Esophagus (tissue), 2 donors: ENCODE results near the gene LMO2. TPM values are rescaled to one million over a fixed set of nuclear protein-coding genes. Genes with fewer than 3 reads are reported as not detected.

Source experiments
- H3K27ac ChIP-seq, 2 donors: one replicate each; pipeline ENCODE4 v1.5.1; 2013; ENCODE audit warnings: low read depth in 2 of 2, mild to moderate bottlenecking in 2 of 2, inconsistent platforms in 1 of 2, low read length in 1 of 2, moderate library complexity in 1 of 2
- H3K27me3 ChIP-seq, 2 donors: one replicate each; pipeline ENCODE4 v1.6.1; 2013; ENCODE audit warnings: low read length in 2 of 2, control low read depth in 1 of 2, mild to moderate bottlenecking in 1 of 2; ENCODE audit not compliant: insufficient read depth in 2 of 2, control insufficient read depth in 1 of 2
- H3K36me3 ChIP-seq, 2 donors: one replicate each; pipeline ENCODE4 v1.6.1; 2013; ENCODE audit warnings: low read length in 1 of 2; ENCODE audit not compliant: control insufficient read depth in 2 of 2, insufficient read depth in 2 of 2
- H3K4me1 ChIP-seq, 2 donors: one replicate each; pipeline ENCODE4 v1.6.1; 2013; ENCODE audit warnings: low read length in 1 of 2; ENCODE audit not compliant: control insufficient read depth in 2 of 2, insufficient read depth in 2 of 2
- H3K4me3 ChIP-seq, 2 donors: one replicate each; pipeline ENCODE4 v1.5.1; 2013; ENCODE audit warnings: low read length in 2 of 2, mild to moderate bottlenecking in 2 of 2, low read depth in 1 of 2, moderate library complexity in 1 of 2
- H3K9me3 ChIP-seq, 2 donors: one replicate each; pipeline ENCODE4 v1.6.1; 2013; ENCODE audit warnings: mild to moderate bottlenecking in 2 of 2, low read depth in 1 of 2, low read length in 1 of 2, moderate library complexity in 1 of 2; ENCODE audit not compliant: control insufficient read depth in 2 of 2, insufficient read depth in 1 of 2
- WGBS, 2 donors: extraction: QIAGEN DNeasy Blood & Tissue Kit; methylation state at CpG; one replicate each; pipeline ENCODE4 v1.1.7; 2013; 5-methylcytosine and 5-hydroxymethylcytosine counted together
- polyA plus RNA-seq, 2 donors: library from polyadenylated mRNA; stranded (reverse); fragments of 200-250 nt; gene quantifications; one replicate each; pipeline ENCODE4 v1.2.3, GENCODE V29; 2013
- donor health status: healthy with polysubstance abuse.
- donor health status: Bipolar disorder and iron deficiency.

The LMO2 gene
- polyA plus RNA-seq, 2 donors = 12.3 to 20.7 TPM

DNA sequence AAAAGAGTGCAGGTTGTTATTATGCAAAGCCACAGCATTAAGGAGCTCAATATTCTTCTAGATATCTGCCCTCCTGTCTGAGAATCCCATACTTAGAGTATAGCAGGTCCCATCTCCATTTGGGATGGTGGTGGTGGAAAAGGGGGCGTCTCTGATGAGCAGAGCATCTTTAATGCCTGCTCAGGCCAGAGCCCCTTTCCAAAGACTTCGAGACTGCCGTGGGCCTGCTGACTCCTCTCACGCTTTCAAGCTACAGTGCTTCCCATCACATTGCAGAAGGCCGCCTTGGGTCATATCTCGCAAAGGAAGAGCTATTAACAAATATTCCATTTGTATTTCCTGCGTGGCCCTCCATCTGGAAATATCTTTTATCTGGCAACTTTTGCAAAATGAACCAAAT, 10.9 kb downstream of the LMO2 start:
- H3K4me3 ChIP-seq = no peak overlapping the region
- no peaks in the 10 kb centered on the region for H3K9me3 ChIP-seq
- H3K36me3 ChIP-seq = no peaks in the 10 kb centered on the region
- H3K27me3 ChIP-seq = peaks cover 0 to 7% of the 10 kb centered on the region in 2 donors
- WGBS, 2 donors = 74 to 89% methylated on average over 7 of the region's 7 CpGs
- H3K4me1 ChIP-seq = no peaks in the 10 kb centered on the region
- no peak overlapping the region for H3K27ac ChIP-seq

DNA sequence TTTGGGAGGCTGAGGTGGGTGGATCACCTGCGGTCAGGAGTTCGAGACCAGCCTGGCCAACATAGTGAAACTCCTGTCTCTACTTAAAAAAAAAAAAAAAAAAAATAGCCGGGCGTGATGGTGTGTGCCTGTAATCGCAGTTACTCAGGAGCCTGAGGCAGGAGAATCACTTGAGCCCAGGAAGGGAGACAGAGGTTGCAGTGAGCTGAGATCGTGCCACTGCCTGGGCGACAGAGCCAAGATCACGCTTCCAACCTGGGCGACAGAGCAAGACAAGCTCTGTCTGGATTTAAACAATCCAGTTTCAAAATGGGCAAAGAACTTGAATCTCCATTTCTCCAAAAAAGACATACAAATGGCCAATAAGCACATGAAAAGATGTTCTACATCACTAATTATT, 12.5 kb downstream of the LMO2 start:
- Histone ChIP-seq H3K9me3 (no peaks in the 10 kb centered on the region), H3K4me3 (no peak overlapping the region), H3K27me3 (peaks cover 0 to 3% of the 10 kb centered on the region in 2 donors), H3K27ac (no peak overlapping the region), H3K36me3 (no peaks in the 10 kb centered on the region), H3K4me1 (no peaks in the 10 kb centered on the region)
- 90 to 94% methylated on average over 9 of the region's 9 CpGs for WGBS, 2 donors

- WGBS, 2 donors = 64 to 80% methylated on average over 3 of the region's 3 CpGs
These were observed 14.8 kb downstream of the LMO2 start for GRCh38 chr11:33877038-33877437.

GRCh38 chr11:33875621-33876294, 16.1 kb downstream of the LMO2 start:
- Histone ChIP-seq H3K27me3 (peaks cover 0 to 3% of the 10 kb centered on the region in 2 donors), H3K4me1 (no peaks in the 10 kb centered on the region), H3K9me3 (no peaks in the 10 kb centered on the region), H3K36me3 (no peaks in the 10 kb centered on the region), H3K4me3 (no peak overlapping the region), H3K27ac (no peak overlapping the region)
- 70 to 88% methylated on average over 2 of the region's 2 CpGs for WGBS, 2 donors

More at GRCh38 chr11:33877038-33877437, 14.8 kb downstream of the LMO2 start:
- no peak overlapping the region for H3K27ac ChIP-seq
- no peaks in the 10 kb centered on the region for H3K9me3 ChIP-seq
- H3K36me3 ChIP-seq = no peaks in the 10 kb centered on the region
- H3K4me3 ChIP-seq = no peak overlapping the region
- H3K4me1 ChIP-seq = no peaks in the 10 kb centered on the region
- H3K27me3 ChIP-seq = peaks cover 0 to 3% of the 10 kb centered on the region in 2 donors

DNA sequence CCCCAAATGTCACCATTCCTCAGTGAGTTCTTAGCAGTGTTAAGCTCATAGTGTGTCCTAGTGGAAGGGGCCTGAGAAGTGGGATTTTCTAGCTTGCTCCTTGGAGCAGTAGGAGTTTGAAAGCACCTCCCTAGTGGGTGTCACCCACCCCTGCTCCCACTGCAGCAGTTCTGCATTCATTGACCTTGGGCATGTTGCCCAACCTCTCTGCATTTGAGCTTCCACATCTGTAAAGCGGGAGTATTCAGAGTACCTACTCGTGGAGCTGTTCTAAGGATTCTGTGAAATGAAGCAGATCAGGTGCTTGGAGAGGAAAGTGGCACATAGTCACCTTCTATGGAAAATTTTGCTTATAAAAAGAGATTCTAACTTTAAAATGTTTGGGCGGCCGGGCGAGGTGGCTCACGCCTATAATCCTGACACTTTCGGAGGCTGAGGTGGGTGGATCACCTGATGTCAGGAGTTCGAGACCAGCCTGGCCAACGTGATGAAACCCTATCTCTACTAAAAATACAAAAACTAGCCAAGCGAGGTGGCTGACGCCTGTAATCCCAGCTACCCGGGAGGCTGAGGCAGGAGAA, 16.9 kb downstream of the LMO2 start:
- H3K9me3 ChIP-seq = no peaks in the 10 kb centered on the region
- H3K4me3 ChIP-seq = no peak overlapping the region
- no peak overlapping the region for H3K27ac ChIP-seq
- no peaks in the 10 kb centered on the region for H3K36me3 ChIP-seq
- H3K27me3 ChIP-seq = peaks cover 0 to 3% of the 10 kb centered on the region in 2 donors
- H3K4me1 ChIP-seq = peaks cover 0 to 2% of the 10 kb centered on the region in 2 donors
- WGBS, 2 donors = 81 to 87% methylated on average over 12 of the region's 12 CpGs

GRCh38 chr11:33874433-33874832, 17.4 kb downstream of the LMO2 start:
- 74 to 80% methylated on average over 3 of the region's 3 CpGs for WGBS, 2 donors
- Histone ChIP-seq H3K27ac (no peak overlapping the region), H3K27me3 (peaks cover 0 to 3% of the 10 kb centered on the region in 2 donors), H3K4me3 (no peak overlapping the region), H3K9me3 (no peaks in the 10 kb centered on the region), H3K36me3 (no peaks in the 10 kb centered on the region), H3K4me1 (peaks cover 0 to 2% of the 10 kb centered on the region in 2 donors)

DNA sequence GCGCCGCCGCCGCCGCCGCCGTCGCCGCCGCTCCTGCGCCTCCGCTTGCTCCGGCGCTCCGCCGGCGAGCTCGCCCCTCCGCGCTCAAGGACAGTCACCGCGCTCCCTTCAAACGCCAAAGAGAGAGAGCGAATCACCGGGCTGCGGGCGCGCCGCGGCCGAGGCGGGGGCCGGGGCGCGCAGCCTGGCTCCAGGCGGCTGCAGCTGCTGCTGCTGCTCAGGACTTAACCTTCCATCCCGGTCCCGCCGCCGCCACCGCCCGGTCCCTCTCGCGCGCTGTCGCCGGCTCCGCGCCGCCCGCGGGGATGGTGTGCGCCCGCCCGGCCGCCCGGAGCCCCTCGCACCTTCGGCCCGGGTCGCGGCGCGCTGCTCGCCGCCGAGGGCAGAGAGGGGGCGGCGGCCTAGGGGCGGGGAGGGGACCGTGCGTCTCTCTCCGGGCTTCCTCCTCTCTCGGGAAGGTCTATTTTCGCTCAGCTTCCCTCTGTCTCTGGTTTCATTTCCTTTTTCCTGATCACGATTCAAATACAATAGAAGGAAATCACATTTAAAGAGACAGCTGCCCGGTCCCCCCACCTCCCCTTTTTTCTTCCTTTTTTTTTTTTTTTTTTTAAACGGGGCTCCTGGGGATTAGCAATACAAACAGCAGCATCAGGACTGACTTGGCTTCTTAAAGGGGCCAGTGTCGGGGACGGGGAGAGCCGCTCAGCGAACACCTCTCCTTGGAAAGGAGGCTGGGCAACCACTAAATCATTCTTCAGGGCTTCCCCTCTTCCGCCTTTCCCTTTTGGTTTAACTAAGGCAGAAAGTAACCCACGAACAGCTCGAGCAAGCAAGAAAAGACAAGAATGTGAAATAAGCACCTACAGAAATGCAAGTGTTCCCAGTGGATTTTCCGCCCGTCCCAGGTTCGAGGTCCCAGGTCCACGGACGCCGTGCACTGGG, 22.1 kb downstream of the LMO2 start:
- no peaks in the 10 kb centered on the region for H3K36me3 ChIP-seq
- peak overlapping the region; percentile 69 to 91 for H3K4me3 ChIP-seq
- H3K4me1 ChIP-seq = peaks cover 0 to 2% of the 10 kb centered on the region in 2 donors
- H3K27ac ChIP-seq = peak overlapping the region; percentile 38 to 74
- H3K27me3 ChIP-seq = peaks cover 0 to 5% of the 10 kb centered on the region in 2 donors
- WGBS, 2 donors = 0 to 1% methylated on average over 62 to 91 of the region's 91 CpGs
- no peaks in the 10 kb centered on the region for H3K9me3 ChIP-seq

DNA sequence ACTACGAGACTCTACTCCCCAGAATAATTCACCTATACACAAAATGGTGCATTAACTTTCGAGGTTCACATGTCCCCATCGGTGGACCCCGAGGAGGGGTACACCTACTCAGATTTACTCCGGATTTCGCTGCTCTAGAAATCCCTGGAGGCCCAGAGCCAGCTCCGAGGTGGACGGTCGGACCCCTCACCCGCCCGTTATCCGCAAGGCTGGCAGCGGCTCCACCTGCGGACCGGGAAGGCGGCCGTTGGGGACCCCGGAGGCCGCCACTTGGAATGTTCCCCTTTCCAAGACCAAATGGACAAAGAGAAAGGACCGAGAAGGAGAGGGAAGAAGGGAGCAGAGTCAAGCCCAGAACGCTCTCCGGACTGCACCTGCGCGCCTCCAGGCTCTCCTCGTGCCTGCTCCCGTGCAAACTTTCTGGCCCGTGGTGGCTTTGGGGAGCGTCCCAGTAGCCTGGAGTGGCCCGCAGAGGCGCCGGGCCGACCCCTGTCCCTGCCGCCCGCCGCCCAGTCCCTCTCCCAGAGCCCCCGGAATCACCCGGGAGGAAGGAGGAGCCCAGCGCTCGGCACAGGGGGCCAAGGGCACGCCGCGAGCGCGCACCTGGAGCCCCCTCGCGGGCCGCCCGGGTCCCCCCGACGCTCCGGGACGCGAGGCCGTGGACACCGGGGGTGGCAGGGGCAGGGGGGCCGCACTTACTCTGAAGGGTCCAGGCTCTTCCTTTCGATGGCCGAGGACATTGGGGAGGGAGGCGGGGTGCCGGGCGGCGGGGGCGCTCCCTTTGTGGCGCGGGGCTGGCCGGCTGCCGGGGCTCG, 23.0 kb downstream of the LMO2 start:
- WGBS, 2 donors = 3 to 5% methylated on average over 55 to 68 of the region's 68 CpGs
- Histone ChIP-seq H3K4me3 (peak overlapping the region; percentile 69 to 91), H3K27ac (peak overlapping the region in 1 of 2 donors; percentile 74), H3K36me3 (no peaks in the 10 kb centered on the region), H3K9me3 (no peaks in the 10 kb centered on the region), H3K4me1 (peaks cover 0 to 2% of the 10 kb centered on the region in 2 donors), H3K27me3 (peaks cover 0 to 5% of the 10 kb centered on the region in 2 donors)
